Liver (tissue), 9 donors: ENCODE measurements around the gene ATG2A. TPM values are rescaled to one million over a fixed set of nuclear protein-coding genes. Genes with fewer than 3 reads are reported as not detected.

Experiments used
- DNase-seq: peaks from one replicate; pipeline ENCODE4 v3.0.0-alpha.2; 2017; ENCODE audit warnings: low spot score
- H3K27ac ChIP-seq, 2 donors: one replicate each; pipeline ENCODE4 v1.7.0; 2013; ENCODE audit warnings: inconsistent platforms in 2 of 2, low read length in 2 of 2, control low read depth in 1 of 2, low read depth in 1 of 2, mild to moderate bottlenecking in 1 of 2
- H3K27me3 ChIP-seq, 4 donors: one replicate each; pipeline versions ENCODE4 v1.6.1 to v1.7.0; 2013; ENCODE audit warnings: low read length in 3 of 4, inconsistent platforms in 1 of 4, mild to moderate bottlenecking in 1 of 4, moderate library complexity in 1 of 4; ENCODE audit not compliant: control insufficient read depth in 4 of 4, insufficient read depth in 4 of 4
- H3K36me3 ChIP-seq, 4 donors: one replicate each; pipeline versions ENCODE4 v1.6.1 to v1.7.0; 2013; ENCODE audit warnings: low read length in 3 of 4, mild to moderate bottlenecking in 3 of 4, low read depth in 1 of 4, moderate library complexity in 1 of 4; ENCODE audit not compliant: control insufficient read depth in 4 of 4, insufficient read depth in 3 of 4
- H3K4me1 ChIP-seq, 4 donors: one replicate each; pipeline versions ENCODE4 v1.6.1 to v1.7.0; 2013; ENCODE audit warnings: low read length in 3 of 4, mild to moderate bottlenecking in 3 of 4, moderate library complexity in 1 of 4; ENCODE audit not compliant: control insufficient read depth in 4 of 4, insufficient read depth in 4 of 4
- H3K4me3 ChIP-seq, 3 donors: one replicate each; pipeline versions ENCODE4 v1.6.1 to v1.7.0; 2013; ENCODE audit warnings: low read length in 3 of 3, control low read depth in 1 of 3, low read depth in 1 of 3, mild to moderate bottlenecking in 1 of 3
- H3K9ac ChIP-seq, 2 donors: one replicate each; pipeline ENCODE4 v1.7.0; 2013; ENCODE audit warnings: low read length in 2 of 2, mild to moderate bottlenecking in 2 of 2, moderate library complexity in 2 of 2, control low read depth in 1 of 2, low read depth in 1 of 2
- H3K9me3 ChIP-seq, 4 donors: one replicate each; pipeline versions ENCODE4 v1.6.1 to v1.7.0; 2013; ENCODE audit warnings: low read length in 3 of 4; ENCODE audit not compliant: control insufficient read depth in 4 of 4
- EGR1 ChIP-seq, 2 donors: IDR thresholded peaks; 2 replicates each; pipeline ENCODE4 v1.6.1; 2016 to 2018; ENCODE audit warnings: antibody characterized with exemption in 2 of 2, low read depth in 2 of 2
- FOXA2 ChIP-seq: IDR thresholded peaks from 2 replicates; pipeline ENCODE4 v1.6.1; 2016; ENCODE audit warnings: antibody characterized with exemption
- GABPA ChIP-seq, 2 donors: IDR thresholded peaks in 1 of 2; conservative IDR thresholded peaks in 1 of 2; 2 replicates each; pipeline ENCODE4 v1.6.1; 2016; ENCODE audit warnings: antibody characterized with exemption in 2 of 2, mild to moderate bottlenecking in 1 of 2, moderate library complexity in 1 of 2
- HNF4A ChIP-seq, 2 donors: conservative IDR thresholded peaks; 2 replicates each; pipeline ENCODE4 v1.6.1; 2016; ENCODE audit warnings: antibody characterized with exemption in 2 of 2, mild to moderate bottlenecking in 2 of 2
- HNF4G ChIP-seq: IDR thresholded peaks from 2 replicates; pipeline ENCODE4 v1.6.1; 2016; ENCODE audit warnings: antibody characterized with exemption
- JUND ChIP-seq, 2 donors: IDR thresholded peaks; 2 replicates each; pipeline ENCODE4 v1.6.1; 2016; ENCODE audit warnings: antibody characterized with exemption in 2 of 2
- RAD21 ChIP-seq, 2 donors: IDR thresholded peaks; 2 replicates each; pipeline ENCODE4 v1.6.1; 2016; ENCODE audit warnings: antibody characterized with exemption in 2 of 2, mild to moderate bottlenecking in 2 of 2
- RXRA ChIP-seq, 2 donors: IDR thresholded peaks; 2 replicates each; pipeline ENCODE4 v1.6.1; 2017 to 2018; ENCODE audit warnings: antibody characterized with exemption in 2 of 2, mild to moderate bottlenecking in 1 of 2
- SP1 ChIP-seq: IDR thresholded peaks from 2 replicates; pipeline ENCODE4 v1.6.1; 2018; ENCODE audit warnings: antibody characterized with exemption, mild to moderate bottlenecking
- TAF1 ChIP-seq: conservative IDR thresholded peaks from 2 replicates; pipeline ENCODE4 v1.6.1; 2016; ENCODE audit warnings: antibody characterized with exemption, mild to moderate bottlenecking
- YY1 ChIP-seq: IDR thresholded peaks from 2 replicates; pipeline ENCODE4 v1.6.1; 2016; ENCODE audit warnings: antibody characterized with exemption, mild to moderate bottlenecking
- WGBS: extraction: QIAGEN DNeasy Blood & Tissue Kit; methylation state at CpG from one replicate; pipeline ENCODE4 v1.1.7; 2013; 5-methylcytosine and 5-hydroxymethylcytosine counted together
- polyA plus RNA-seq, 2 donors: library from polyadenylated mRNA; stranded (reverse) in 1 of 2; unstranded in 1 of 2; fragments of 200-250 nt in 1 of 2; fragments of >200 nt in 1 of 2; fragmentation: Nextera tagmentation in 1 of 2; extraction: Ambion mirVana in 1 of 2; gene quantifications; one replicate each; pipeline versions ENCODE4 v1.2.1 to v1.2.3, GENCODE V29; 2013 to 2015
- total RNA-seq, 2 donors: library from RNA; depleted of rRNA; stranded (reverse); fragments of >200 nt; gene quantifications; one replicate each; pipeline ENCODE4 v1.2.3, GENCODE V29; 2014
- TF ChIP-seq, protein P1 (sequence below): IDR thresholded peaks from 2 replicates; pipeline ENCODE4 v1.6.1; 2016; ENCODE audit warnings: antibody characterized with exemption, mild to moderate bottlenecking
- TF ChIP-seq, protein P2 (sequence below): IDR thresholded peaks from 2 replicates; pipeline ENCODE4 v1.6.1; 2016; ENCODE audit warnings: antibody characterized with exemption
- TF ChIP-seq, protein P3 (sequence below): fragments of 150-350 bp; IDR thresholded peaks from 2 replicates; pipeline ENCODE4 v1.5.1; 2017; ENCODE audit warnings: improper control_type of control experiment, low read depth, low read length; ENCODE audit not compliant: missing input control
- TF ChIP-seq, protein P4 (sequence below): IDR thresholded peaks from 2 replicates; pipeline ENCODE4 v1.6.1; 2016; ENCODE audit warnings: antibody characterized with exemption
- TF ChIP-seq, protein P5 (sequence below): IDR thresholded peaks from 2 replicates; pipeline ENCODE4 v1.6.1; 2016; ENCODE audit warnings: antibody characterized with exemption
- donor health status: healthy.
- donor health status: healthy.
- donor health status: healthy.
- donor health status: healthy.
- donor health status: healthy.

Gene ATG2A
- total and polyA plus RNA-seq, 4 donors, result 15.6 to 34.1 (median 23.0) TPM

DNA sequence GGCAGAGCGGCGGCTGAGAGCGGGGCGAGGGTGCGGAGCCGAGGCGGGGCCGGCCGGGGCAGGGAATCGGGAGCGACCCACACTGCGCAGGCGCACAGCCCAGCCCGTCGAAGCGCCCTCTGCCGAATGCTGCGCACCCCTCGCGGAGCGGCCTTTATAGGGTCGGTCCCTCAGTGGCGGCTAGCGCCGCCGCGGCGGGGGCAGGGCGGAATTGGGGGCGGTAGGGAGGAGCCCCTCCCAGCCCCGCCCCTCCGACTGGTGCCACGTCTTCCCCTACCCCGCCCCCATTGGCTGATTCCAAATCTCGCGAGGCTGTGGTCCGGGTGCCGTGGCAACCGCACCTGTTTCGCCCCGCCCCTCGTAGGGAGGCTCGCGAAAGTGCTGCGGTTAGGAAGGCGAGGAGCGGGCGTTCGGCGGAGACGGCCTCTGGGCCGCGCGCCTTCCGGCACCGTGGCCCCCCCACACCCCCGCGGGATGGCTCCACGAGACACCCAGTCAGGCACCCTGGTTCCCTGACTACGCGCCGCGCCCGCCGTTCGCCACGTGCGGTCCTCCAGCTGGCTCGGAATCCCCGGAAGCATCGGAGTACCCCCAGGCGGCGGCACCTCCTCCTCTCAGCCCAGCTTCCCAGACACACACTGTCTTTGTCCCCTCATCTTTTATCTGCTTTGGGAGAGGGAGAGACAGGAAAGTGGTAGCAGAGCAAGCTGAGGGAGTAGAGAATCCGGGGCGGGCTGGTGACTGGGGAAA is 38.3 kb downstream of the ATG2A start, which contains the start of gene EHD1:
Gene EHD1, minus strand, starts transcription at position 128 of the 750 bp plus-strand sequence. CDS start 157 bp downstream, outside the sequence.
- Histone ChIP-seq H3K4me3 (peak within 1 kb of the TSS; percentile 82 to 96 (median 84)), H3K9ac (peak within 1 kb of the TSS; percentile 76 to 88), H3K36me3 (no peaks in the 10 kb centered on the region), H3K4me1 (peaks cover 11 to 59% (median 50%) of the 10 kb centered on the region in 4 donors), H3K9me3 (no peaks in the 10 kb centered on the region), H3K27ac (peak within 1 kb of the TSS; percentile 86 to 90), H3K27me3 (no peaks in the 10 kb centered on the region)
- TF ChIP-seq EGR1 (IDR thresholded peaks at IDR 0.05; ENCODE audit: low read depth in 2 of 2) (peak in 1 of 2 donors; percentile 57), GABPA (IDR thresholded peaks at IDR 0.05 in 1 of 2, conservative IDR thresholded peaks at IDR 0.05 in 1 of 2) (no peak), SP1 (peak; percentile 81), TAF1 (peak; percentile 95), JUND (IDR thresholded peaks at IDR 0.05) (no peak), FOXA2 (no peak), RXRA (IDR thresholded peaks at IDR 0.05) (peak in 1 of 2 donors; percentile 28), HNF4G (no peak), YY1 (peak; percentile 51), HNF4A (conservative IDR thresholded peaks at IDR 0.05) (peak in 1 of 2 donors; percentile 22), RAD21 (IDR thresholded peaks at IDR 0.05) (peak in 1 of 2 donors; percentile 56)
- TF ChIP-seq, protein P1, sequence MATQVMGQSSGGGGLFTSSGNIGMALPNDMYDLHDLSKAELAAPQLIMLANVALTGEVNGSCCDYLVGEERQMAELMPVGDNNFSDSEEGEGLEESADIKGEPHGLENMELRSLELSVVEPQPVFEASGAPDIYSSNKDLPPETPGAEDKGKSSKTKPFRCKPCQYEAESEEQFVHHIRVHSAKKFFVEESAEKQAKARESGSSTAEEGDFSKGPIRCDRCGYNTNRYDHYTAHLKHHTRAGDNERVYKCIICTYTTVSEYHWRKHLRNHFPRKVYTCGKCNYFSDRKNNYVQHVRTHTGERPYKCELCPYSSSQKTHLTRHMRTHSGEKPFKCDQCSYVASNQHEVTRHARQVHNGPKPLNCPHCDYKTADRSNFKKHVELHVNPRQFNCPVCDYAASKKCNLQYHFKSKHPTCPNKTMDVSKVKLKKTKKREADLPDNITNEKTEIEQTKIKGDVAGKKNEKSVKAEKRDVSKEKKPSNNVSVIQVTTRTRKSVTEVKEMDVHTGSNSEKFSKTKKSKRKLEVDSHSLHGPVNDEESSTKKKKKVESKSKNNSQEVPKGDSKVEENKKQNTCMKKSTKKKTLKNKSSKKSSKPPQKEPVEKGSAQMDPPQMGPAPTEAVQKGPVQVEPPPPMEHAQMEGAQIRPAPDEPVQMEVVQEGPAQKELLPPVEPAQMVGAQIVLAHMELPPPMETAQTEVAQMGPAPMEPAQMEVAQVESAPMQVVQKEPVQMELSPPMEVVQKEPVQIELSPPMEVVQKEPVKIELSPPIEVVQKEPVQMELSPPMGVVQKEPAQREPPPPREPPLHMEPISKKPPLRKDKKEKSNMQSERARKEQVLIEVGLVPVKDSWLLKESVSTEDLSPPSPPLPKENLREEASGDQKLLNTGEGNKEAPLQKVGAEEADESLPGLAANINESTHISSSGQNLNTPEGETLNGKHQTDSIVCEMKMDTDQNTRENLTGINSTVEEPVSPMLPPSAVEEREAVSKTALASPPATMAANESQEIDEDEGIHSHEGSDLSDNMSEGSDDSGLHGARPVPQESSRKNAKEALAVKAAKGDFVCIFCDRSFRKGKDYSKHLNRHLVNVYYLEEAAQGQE, result peak; percentile 84
- TF ChIP-seq, protein P2, sequence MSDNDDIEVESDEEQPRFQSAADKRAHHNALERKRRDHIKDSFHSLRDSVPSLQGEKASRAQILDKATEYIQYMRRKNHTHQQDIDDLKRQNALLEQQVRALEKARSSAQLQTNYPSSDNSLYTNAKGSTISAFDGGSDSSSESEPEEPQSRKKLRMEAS, result no peak
- TF ChIP-seq, protein P3, sequence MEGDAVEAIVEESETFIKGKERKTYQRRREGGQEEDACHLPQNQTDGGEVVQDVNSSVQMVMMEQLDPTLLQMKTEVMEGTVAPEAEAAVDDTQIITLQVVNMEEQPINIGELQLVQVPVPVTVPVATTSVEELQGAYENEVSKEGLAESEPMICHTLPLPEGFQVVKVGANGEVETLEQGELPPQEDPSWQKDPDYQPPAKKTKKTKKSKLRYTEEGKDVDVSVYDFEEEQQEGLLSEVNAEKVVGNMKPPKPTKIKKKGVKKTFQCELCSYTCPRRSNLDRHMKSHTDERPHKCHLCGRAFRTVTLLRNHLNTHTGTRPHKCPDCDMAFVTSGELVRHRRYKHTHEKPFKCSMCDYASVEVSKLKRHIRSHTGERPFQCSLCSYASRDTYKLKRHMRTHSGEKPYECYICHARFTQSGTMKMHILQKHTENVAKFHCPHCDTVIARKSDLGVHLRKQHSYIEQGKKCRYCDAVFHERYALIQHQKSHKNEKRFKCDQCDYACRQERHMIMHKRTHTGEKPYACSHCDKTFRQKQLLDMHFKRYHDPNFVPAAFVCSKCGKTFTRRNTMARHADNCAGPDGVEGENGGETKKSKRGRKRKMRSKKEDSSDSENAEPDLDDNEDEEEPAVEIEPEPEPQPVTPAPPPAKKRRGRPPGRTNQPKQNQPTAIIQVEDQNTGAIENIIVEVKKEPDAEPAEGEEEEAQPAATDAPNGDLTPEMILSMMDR, result peak; percentile 35
- TF ChIP-seq, protein P4, sequence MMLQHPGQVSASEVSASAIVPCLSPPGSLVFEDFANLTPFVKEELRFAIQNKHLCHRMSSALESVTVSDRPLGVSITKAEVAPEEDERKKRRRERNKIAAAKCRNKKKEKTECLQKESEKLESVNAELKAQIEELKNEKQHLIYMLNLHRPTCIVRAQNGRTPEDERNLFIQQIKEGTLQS, result no peak
- TF ChIP-seq, protein P5, sequence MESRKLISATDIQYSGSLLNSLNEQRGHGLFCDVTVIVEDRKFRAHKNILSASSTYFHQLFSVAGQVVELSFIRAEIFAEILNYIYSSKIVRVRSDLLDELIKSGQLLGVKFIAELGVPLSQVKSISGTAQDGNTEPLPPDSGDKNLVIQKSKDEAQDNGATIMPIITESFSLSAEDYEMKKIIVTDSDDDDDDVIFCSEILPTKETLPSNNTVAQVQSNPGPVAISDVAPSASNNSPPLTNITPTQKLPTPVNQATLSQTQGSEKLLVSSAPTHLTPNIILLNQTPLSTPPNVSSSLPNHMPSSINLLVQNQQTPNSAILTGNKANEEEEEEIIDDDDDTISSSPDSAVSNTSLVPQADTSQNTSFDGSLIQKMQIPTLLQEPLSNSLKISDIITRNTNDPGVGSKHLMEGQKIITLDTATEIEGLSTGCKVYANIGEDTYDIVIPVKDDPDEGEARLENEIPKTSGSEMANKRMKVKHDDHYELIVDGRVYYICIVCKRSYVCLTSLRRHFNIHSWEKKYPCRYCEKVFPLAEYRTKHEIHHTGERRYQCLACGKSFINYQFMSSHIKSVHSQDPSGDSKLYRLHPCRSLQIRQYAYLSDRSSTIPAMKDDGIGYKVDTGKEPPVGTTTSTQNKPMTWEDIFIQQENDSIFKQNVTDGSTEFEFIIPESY, result peak; percentile 99
- peak; percentile 100 for DNase-seq
- under 1% methylated on average over 75 of the region's 75 CpGs for WGBS
